GM18498 (cell line): ENCODE data around the gene RALY.
A peak's percentile ranks its signal among the peaks of the same experiment; 100 is the strongest.
"Not testable (repeated sequence)": the region's sequence is repeated elsewhere in the genome, so short reads cannot be mapped to it uniquely, and the experiment has no call there.

Experiments used
- ATAC-seq: cut with Tn5 transposase; IDR thresholded peaks from one replicate; pipeline ENCODE4 v1.9.1; 2021; ENCODE audit warnings: mild to moderate bottlenecking, moderate library complexity; ENCODE audit not compliant: unreplicated experiment

RALY gene

GRCh38 chr20:34015401-34016335 lies 22.0 kb downstream of the RALY start:
- ATAC-seq = no peak

- ATAC-seq = no peak
These were observed 23.0 kb downstream of the RALY start for GRCh38 chr20:34016736-34017135.

DNA sequence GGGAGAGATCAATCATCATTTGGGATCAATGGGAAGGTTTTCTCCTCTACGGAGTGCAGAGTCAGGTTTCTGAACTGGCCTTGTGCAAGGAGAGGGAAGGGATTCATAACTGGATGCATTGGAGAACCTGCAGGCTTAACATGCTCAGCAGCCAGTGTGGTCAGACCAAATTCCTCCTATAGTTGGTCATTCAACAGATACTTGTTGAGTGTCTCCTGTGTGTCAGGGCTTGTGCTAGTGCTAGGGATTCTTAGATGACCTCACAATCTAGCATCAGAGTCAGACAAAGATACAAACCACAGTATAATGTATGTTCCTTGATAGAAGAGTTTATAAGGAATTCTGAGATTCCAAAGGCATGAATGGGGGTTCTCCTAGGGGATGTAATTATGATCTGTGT lies 23.9 kb downstream of the RALY start:
- no peak for ATAC-seq

- ATAC-seq = no peak
These were observed 24.5 kb downstream of the RALY start for GRCh38 chr20:34018166-34018565.

DNA sequence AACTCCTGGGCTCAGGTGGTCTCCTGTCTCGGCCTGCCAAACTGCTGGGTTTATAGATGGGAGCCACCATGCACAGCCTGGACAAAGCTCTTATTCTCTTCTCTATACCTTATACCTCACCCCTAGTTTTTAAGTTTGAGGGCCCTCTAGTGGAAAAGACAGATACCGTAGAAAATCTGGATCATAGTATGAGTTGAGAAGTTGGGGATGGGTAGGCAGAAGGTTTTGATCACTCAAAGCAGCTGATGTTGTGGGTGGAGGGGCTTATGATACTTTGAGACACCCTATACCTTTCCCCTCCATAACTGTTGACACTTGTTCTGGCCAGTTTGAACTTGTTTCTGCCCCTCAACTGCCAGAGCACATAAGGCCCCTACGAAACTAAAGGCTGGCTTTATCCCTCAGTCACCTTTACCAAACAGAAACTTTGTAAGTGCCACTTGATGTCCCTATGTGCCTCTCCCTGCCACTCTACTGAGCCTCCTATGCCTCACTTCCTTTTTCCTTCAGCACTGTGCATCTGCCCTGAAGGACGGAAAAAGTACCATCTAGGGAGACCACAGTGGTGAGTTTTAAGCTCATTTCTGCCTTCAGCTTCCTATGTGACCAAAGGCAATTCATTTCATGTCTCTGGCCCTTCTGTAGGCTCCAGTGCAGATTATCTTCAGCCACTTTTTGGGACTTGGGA lies 28.6 kb downstream of the RALY start:
- ATAC-seq = peak; percentile 63

- ATAC-seq = no peak
These were observed 29.1 kb downstream of the RALY start for GRCh38 chr20:34022839-34023234.

GRCh38 chr20:34023937-34024722 lies 30.4 kb downstream of the RALY start:
- no peak for ATAC-seq

- ATAC-seq = no peak
These were observed 31.1 kb downstream of the RALY start for GRCh38 chr20:34024723-34025351.

DNA sequence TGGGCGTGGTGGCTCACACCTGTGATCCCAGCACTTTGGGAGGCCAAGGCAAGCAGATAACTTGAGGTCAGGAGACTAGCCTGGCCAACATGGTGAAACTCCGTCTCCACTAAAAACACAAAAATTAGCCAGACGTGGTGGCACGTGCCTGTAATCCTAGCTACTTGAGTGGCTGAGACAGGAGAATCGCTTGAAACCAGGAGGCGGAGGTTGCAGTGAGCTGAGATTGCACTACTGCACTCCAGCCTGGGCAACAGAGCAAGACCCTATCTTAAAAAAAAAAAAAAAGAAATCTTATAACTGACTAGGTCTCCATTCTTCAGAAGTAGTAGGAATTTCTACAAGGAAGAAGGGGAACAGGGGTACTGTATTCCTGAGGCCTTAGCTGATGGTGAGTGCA lies 34.3 kb downstream of the RALY start:
- not testable (repeated sequence) for ATAC-seq

DNA sequence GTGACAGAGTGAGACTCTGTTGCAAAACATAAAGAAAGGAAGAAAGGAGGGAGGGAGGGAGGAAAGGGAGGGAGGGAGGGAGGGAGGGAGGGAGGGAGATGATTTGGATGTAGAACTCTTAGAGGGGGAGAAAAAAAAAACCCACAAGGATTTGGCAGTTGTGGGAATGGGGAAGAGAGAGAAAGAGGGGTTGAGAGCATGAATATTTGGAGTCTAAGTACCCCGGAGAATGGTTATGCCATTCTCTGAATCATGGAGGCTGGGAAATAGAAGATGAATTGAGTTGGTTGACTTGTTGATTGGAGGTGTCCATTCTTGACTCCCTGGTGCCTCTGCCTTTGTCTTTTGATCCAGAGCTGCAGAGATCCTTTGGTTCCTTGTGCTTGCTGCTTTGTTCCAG lies 35.7 kb downstream of the RALY start:
- no peak for ATAC-seq

DNA sequence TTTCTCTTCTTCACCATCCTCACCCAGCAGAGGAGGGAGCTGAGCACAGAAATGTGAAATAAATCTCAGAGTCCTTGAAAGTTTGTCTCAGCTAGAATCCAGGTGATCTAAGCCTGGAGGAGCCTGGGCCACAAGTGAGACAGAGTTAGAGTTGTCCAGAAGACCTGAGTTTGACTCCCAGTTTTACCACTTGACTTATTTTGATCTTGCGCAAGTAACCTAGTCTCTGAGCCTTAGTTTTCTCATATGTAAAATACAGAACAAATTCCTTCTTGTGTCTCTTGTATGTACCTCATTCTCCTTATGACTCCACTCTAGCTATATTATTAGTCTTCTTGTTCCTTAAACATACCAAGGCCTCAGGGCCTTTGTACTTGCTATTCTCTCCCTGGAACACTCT lies 36.7 kb downstream of the RALY start:
- ATAC-seq = no peak

DNA sequence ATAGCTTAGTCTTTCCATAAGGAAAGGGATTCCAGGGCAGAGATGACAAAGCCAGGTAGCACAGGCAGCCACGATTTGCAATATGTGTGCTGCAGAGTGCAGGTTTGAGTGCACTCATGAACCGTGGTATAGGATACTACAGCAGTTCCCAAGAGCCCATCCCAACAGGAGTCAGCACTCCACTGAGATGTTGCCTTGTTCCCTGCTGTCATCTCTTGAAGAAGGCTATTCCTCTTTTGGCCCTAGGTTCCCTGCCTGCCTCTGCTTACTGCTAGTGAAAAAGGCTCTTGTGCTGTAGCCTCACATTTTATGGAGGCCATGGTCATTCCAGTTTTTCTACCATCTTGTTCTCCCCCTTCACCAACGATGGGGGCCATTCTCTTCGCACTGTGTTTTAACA lies 40.2 kb downstream of the RALY start:
- ATAC-seq = no peak

DNA sequence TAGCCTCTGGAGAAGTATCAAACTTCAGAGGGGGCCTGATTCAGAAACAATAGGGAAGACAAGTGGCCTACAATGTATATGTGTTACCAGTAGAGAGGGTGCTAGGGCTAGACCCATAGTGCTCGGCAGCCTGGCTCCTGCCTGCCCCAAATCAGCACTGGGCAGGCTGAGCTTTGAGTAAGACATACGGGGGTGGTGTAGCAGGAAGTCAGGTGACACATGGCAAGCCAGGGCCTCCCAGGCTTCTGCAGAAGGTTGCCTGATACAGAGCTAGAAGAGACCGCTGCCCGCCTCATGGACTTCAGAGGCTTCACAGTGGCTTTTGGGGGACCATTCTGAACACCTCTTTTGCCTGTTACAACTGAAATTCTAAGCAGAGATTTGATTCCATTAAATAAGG lies 43.4 kb downstream of the RALY start:
- no peak for ATAC-seq

- no peak for ATAC-seq
These were observed 44.1 kb downstream of the RALY start for GRCh38 chr20:34037767-34038166.

GRCh38 chr20:34040300-34040995 lies 46.7 kb downstream of the RALY start:
- ATAC-seq = no peak

DNA sequence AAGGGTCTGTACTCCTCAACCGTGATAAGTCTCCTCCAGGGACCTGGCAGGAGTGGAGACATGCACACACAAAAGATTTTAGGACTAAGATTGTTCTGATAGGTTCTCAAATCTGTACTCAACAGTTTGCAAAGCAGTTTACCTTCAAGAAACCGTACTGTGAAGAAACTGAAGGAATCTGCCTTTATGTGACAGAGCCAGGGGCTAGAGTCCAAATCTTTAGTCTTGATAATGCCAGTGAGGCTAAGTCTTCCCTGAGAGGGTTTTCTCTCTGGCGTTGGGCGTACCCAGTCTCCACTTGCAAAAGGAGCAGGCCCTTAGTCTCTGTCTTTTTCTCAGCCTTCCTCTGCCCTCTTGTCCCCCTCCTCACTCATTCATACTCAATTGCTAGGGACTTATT lies 47.5 kb downstream of the RALY start:
- ATAC-seq = no peak

DNA sequence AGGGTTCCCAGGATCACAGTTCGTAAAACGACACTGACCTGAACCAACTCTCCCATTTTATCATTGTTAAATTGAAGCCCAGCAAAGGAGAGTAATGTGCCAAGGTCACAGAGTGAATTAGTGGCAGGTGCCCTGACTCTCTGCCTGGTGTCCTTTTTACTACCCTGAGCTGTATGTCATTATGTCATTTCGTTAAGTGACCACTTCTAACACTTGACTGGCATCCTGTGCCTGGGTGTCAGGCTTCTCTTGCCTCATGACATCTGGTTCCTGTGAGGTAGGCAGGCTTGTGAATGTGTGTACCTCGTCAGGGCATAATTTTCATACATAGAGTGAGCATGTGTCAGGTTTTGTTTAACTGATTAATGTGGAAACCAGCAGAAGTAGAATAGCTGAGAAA lies 48.6 kb downstream of the RALY start:
- no peak for ATAC-seq

DNA sequence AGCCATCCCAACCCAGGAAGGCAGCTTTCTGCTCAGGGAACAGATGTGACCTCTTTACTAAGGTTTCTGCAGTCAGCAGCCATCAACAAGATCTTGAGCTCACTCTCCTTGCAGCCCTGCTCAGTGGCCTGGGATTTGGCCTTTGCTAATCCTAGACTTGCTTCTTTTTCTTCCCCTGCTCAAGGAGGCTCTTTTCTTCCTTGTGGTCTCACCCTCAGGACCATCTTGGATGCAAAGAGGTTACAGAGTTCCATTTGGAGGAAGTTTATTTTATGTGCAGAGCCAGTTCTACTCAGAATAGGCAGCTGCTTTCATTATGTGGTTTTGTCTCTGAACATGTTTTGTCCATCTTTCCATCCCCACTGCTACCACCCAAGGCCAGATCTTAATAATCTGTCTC lies 49.3 kb downstream of the RALY start:
- no peak for ATAC-seq

DNA sequence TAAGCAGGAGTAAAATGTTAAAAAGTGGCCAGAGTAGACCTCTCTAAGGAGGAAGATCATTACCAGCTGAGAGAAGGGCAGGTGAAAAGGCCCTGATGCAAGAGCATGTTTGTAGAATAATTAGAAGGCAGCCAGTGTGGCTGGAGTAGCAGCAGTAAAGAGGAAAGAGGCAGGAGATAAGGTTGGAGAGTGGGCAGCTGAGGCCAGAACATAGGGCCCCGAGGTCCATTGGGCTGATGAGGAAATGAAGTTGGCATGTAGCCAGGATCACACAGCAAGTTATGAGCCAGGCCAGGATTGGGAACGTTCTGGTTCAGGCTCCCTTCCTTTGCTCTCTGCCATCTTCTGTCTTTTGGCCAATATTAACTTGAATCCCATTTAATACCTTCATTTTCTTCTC lies 51.6 kb downstream of the RALY start:
- ATAC-seq = no peak

GRCh38 chr20:34045930-34046725 lies 52.4 kb downstream of the RALY start:
- no peak for ATAC-seq
